Astrocyte of the cerebellum (primary cell): ENCODE measurements around the gene KHK.
A peak's percentile ranks its signal among the peaks of the same experiment; 100 is the strongest.

Experiments used
- DNase-seq: peaks from one replicate; pipeline ENCODE4 v3.0.0-alpha.2; 2011; ENCODE audit warnings: low read depth
- H3K4me3 ChIP-seq: 2 replicates; pipeline ENCODE4 v1.5.1; 2011; ENCODE audit warnings: mild to moderate bottlenecking, low read depth, low read length, moderate library complexity
- CTCF ChIP-seq: IDR thresholded peaks from 2 replicates; pipeline ENCODE4 v1.5.1; 2012; ENCODE audit warnings: low read length, low read depth, moderate library complexity, mild to moderate bottlenecking; ENCODE audit errors: missing control alignments
- in situ Hi-C: cut with HindIII; loops from 2 replicates; pipeline ENCODE4 v1.10.0; 2017; ENCODE audit warnings: low sequenced_read_pairs

The KHK gene

GRCh38 chr2:27058210-27058609, 28.4 kb upstream of the KHK start:
- no peak for DNase-seq
- in situ Hi-C loops: no loop called here
- no peak for TF ChIP-seq CTCF
- H3K4me3 ChIP-seq: no peak overlapping the region

GRCh38 chr2:27059141-27059820, 27.3 kb upstream of the KHK start:
- in situ Hi-C loops: no loop called here
- H3K4me3 ChIP-seq: no peak overlapping the region
- no peak for DNase-seq
- no peak for TF ChIP-seq CTCF

- no peak overlapping the region for H3K4me3 ChIP-seq
- no peak for TF ChIP-seq CTCF
- in situ Hi-C loops: no loop called here
- DNase-seq: no peak
These were observed 26.2 kb upstream of the KHK start for GRCh38 chr2:27060323-27060722.

- TF ChIP-seq CTCF: no peak
These were observed 21.4 kb upstream of the KHK start for GRCh38 chr2:27065128-27065527.

GRCh38 chr2:27067385-27067784, 19.2 kb upstream of the KHK start:
- in situ Hi-C loops: no loop called here
- DNase-seq: no peak
- no peak overlapping the region for H3K4me3 ChIP-seq
- TF ChIP-seq CTCF: no peak

More at GRCh38 chr2:27065128-27065527, 21.4 kb upstream of the KHK start:
- no peak for DNase-seq
- no peak overlapping the region for H3K4me3 ChIP-seq
- in situ Hi-C loops: no loop called here

GRCh38 chr2:27069436-27069835, 17.1 kb upstream of the KHK start:
- in situ Hi-C loops: no loop called here
- no peak for DNase-seq
- H3K4me3 ChIP-seq: peak overlapping the region; percentile 85
- TF ChIP-seq CTCF: no peak
